ENCODE measurements around the gene TERF2IP.

The TERF2IP gene

DNA sequence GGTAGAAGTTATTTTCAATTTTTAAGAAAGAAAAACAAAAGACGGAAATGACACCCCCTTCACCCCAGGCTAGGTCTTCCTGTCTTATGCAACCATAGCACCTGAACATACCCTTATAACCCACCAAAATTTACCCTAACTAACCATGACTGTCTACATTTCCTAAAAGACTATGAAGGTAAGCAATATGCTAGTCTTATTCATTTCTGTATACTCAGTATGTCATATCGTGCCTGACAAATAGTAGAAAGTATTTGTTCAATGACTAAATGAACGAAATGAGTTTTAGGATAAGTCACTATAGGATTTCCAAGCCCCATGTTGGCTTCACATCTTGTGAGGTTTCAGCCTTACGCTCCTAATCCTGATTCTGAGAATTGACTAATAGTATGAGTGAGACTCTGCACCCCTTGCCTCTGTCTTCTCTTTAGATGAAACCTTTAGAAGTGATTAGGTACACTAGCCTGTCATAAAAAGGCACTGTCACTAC, 31.0 kb upstream of the TERF2IP start:
- TF ChIP-seq, protein P1, sequence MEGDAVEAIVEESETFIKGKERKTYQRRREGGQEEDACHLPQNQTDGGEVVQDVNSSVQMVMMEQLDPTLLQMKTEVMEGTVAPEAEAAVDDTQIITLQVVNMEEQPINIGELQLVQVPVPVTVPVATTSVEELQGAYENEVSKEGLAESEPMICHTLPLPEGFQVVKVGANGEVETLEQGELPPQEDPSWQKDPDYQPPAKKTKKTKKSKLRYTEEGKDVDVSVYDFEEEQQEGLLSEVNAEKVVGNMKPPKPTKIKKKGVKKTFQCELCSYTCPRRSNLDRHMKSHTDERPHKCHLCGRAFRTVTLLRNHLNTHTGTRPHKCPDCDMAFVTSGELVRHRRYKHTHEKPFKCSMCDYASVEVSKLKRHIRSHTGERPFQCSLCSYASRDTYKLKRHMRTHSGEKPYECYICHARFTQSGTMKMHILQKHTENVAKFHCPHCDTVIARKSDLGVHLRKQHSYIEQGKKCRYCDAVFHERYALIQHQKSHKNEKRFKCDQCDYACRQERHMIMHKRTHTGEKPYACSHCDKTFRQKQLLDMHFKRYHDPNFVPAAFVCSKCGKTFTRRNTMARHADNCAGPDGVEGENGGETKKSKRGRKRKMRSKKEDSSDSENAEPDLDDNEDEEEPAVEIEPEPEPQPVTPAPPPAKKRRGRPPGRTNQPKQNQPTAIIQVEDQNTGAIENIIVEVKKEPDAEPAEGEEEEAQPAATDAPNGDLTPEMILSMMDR (IDR thresholded peaks at IDR 0.05; ENCODE audit: insufficient read depth, low read depth, low read length, missing control alignments): no peak
- DNase-seq (ENCODE audit: low read depth): no peak
- no peak overlapping the region for H3K4me3 ChIP-seq (ENCODE audit: low read length)

DNA sequence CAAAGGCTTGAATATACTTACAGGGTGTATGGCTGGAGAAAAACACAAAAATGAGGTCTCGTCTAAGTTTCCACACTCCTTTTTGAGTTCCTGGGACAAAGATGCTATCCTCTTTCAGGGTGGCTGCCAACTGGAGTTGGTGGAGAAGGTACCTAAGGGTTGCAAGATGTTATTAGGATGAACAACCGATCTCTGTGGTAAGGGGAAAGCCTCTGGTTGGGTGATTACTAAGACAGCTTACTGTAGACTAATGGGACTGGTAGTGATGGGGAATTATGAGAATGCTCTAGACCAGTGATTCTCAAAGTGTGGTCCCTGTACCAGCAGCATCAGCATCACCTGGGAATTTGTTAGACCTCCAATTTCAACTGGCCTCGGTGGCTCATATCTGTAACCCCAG, 30.5 kb upstream of the TERF2IP start:
- DNase-seq (ENCODE audit: low read depth): no peak
- no peak overlapping the region for H3K4me3 ChIP-seq (ENCODE audit: low read length)
- TF ChIP-seq, protein P1 (IDR thresholded peaks at IDR 0.05; ENCODE audit: insufficient read depth, low read depth, low read length, missing control alignments): no peak

DNA sequence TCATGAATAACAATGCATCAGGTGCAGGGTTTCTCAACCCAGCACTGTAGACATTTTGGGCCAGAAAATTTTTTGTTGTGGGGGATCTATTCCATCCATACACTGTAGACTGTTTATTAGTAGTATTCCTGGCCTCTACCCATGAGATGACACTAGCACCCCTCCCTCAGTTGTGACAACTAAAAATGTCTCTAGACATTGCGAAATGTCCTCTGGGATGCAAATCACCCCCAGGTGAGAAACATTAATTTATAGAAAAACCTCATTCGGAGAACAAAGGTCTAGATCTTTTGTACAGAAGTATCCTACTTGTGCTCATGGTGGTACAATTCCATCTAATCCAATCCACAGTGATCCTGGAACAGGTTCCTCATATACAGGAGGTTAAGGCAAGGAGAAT, 28.8 kb upstream of the TERF2IP start:
- TF ChIP-seq, protein P1 (IDR thresholded peaks at IDR 0.05; ENCODE audit: insufficient read depth, low read depth, low read length, missing control alignments): no peak
- H3K4me3 ChIP-seq (ENCODE audit: low read length): no peak overlapping the region
- DNase-seq (ENCODE audit: low read depth): no peak

DNA sequence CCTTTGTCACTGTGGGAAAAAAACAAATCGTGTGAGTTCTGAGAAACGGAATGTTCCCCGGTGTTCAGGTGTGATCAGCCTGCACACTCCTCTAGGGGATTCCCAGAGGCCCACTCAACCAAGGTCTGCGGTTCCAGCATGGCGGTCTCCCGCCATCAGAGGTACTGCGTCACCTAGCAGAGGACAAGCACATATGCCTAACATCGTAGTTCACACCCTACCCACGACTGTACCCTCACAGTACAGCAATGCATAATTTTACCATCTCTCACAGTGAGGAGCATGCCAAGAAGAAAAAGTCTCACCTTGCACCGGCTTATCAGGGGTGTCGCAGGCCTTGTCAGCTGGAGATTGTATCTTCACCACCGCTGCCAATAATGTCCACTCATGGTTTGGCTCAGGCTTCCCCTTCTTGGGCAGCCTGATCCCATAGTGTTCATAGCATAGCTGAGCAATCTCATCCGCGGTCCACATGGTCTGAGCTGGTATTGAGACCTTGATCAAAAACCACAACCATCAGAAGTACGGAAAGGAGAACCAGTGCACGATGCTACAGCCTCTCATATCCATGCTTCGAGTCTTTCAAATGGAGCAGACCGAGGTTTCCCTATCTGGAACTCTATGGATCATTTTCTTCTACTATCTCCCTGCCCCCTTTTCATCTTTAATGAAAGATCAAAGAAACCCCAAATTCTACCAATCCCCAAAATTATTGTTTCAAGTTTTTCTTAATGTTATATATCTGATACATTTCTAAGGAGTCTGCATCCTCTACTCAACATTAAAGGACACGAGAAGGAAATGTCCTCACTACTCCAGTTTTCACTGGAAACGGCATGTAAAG, 27.0 kb upstream of the TERF2IP start:
- DNase-seq (ENCODE audit: low read depth): no peak
- no peak overlapping the region for H3K4me3 ChIP-seq (ENCODE audit: low read length)
- TF ChIP-seq, protein P1 (IDR thresholded peaks at IDR 0.05; ENCODE audit: insufficient read depth, low read depth, low read length, missing control alignments): no peak

DNA sequence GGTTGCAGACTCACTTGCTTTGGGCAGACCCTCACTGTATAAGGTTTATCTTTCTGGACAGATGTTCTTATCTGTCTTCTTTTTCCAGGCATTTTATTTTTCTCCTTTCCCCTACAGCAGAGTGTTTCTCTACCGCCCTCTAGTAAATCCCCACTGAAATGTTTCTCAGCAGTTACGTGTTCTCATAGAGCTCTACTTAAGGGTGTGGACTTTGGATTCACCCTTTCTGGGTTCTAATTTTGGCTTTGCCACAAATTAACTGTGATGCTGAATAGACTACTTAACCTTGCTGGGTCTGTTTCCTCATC, 26.4 kb upstream of the TERF2IP start:
- DNase-seq (ENCODE audit: low read depth): peak; percentile 48
- TF ChIP-seq, protein P1 (IDR thresholded peaks at IDR 0.05; ENCODE audit: insufficient read depth, low read depth, low read length, missing control alignments): peak; percentile 59
- no peak overlapping the region for H3K4me3 ChIP-seq (ENCODE audit: low read length)

DNA sequence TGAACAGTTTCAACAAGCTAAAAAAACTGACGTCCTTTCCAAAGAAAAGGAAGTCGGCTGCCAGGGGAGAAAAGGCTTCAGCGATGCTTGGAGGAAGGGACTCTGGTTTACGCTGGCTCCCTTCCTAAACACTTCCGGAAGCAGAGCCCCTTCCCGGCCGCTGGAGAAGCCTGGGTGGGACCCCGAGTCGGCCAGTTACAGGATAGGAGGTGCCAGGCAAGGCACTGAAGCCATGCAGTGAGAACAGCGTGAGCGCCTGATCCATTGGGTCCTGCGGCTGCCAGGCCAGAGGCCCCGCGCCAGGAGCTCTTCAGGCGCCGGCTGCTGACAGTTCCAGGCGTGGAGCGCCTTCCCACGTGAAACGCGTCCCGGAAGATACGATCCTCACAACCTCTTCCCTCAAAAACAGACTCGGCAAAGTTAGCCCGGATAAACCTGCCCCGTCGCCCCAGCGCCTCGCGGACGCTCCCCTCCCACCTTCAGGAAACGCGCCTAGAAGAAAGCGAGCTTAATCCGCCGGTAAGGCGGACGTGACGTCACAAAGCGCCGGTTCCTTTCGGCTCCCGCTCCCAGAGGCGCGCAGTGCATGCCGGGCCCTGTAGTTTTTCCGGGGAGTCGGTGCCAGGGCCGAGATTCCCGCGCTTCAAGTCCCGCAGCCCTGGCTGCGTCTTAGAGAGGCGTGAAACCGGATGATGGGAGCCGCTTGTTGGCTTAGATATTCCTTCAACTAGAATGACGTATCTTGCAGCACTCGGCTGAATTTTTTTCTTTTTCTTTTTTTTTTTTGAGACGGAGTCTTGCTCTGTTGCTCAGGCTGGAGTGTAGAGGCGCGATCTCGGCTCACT, 24.6 kb upstream of the TERF2IP start, which contains the start of gene ADAT1:
ADAT1 (minus strand) TSS at position 521 of the 845 bp plus-strand sequence. CDS start 2,482 bp downstream, outside the sequence.
- DNase-seq (ENCODE audit: low read depth): peak; percentile 99
- TF ChIP-seq, protein P1 (IDR thresholded peaks at IDR 0.05; ENCODE audit: insufficient read depth, low read depth, low read length, missing control alignments): no peak
- H3K4me3 ChIP-seq (ENCODE audit: low read length): peak within 1 kb of the TSS; percentile 90
